HG02798 (cell line): ENCODE data around the gene RTTN.
A peak's percentile ranks its signal among the peaks of the same experiment; 100 is the strongest.

ENCODE experiments used
- ATAC-seq: cut with Tn5 transposase; IDR thresholded peaks from one replicate; pipeline ENCODE4 v1.9.1; 2021; ENCODE audit warnings: mild to moderate bottlenecking; ENCODE audit not compliant: unreplicated experiment, poor library complexity

Gene RTTN

DNA sequence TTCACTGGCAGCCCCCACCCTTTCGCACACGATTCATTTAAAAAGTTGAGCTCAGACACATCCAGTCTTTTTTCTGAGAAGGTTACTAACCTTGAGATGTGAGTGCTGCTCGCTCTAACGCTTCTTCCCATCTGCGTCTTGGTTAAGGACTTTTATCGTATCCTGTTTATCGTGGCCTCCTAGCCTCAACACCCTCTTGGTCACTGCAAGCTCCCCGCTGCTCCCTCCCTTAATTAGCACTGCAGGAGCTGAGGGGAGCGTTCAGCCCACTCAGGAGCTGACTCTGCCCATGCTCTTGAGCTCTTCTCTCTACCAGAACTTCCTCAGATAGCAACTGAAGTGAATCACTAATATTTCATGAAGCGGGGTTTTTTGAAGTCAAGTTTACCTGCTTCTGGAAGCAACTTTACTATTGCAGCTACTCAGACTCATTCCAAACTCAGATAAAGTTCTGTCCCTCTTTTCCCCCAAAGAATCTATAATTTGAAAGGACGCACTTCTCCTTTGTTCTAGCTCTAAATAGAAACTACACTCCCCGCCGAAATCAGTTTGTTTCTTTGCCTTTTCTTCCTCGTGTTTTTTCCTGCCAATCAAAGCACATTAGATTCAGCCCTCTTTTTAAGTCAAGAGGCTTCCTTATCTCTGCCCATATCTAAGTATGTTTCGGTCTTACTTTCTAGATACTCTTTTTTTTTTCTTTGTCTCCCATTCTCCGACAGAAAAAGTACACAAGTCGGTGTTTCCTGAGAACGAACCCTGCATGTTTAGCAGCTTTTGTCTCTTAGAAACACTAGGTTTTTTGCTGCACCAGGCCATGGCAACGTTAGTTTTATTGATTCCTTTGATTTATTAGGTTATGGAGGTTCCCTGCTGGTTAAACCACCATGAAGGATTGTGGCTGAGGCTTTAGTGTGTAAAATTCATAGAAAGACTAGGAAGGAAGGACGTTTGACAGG, 248.5 kb downstream of the RTTN start:
- ATAC-seq = peak; percentile 12

DNA sequence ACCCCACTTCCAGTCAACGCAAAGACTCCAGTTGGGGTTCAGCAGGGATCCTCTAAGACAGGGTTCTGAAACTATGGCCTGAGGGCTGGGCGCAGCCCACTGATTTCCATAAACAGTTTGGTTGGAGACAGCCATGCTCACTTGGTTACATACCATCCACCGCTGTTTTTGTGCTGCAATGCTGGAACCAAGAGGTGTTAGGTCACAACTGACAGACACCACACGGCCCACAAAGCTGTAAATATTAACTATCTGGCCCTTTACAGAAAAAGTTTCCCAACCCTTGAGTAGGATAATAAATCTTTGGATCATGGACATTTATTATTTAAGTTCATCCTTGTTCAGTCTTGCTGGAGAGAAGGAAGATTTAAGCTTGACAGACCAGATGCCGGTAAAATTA, 249.4 kb downstream of the RTTN start:
- peak; percentile 33 for ATAC-seq

DNA sequence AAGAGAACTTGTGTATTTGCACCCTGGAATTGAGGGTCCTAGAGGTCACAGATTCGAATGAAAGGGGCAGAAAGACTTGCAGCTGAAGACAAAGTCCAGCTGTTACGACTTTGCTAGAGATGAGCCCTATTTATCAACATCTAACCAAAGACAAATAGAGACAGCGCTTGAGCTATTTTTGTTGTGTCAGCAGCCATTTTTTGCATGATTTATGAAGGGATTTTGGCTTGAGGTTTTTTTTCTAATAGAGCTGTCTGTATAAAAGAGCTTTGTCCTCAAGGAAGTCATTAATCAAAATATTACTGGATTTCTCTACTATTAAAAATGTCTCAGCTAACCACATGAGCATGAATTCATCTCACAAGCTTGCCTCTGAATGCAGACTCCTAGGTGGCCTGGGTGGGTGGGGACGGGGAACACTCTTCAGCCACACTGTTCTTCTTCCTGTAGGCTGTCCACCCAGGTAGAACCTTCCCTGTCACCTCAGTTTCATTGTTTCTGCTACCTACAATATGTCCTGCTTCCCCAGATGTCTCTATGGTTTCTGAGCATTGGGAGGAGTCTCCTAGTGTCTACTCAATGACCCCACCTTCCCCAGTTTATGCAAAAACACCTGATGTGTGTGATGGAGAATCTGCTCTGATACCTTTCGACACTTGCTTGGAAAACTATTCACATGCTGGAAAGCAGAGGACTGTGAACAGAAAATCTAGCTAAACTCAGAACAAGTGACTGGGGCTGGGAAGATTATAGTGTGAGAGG, 250.6 kb downstream of the RTTN start:
- peak; percentile 28 for ATAC-seq

- ATAC-seq = no peak
These were observed 252.3 kb downstream of the RTTN start for GRCh38 chr18:69953191-69953590.
